Endothelial cell of umbilical vein (primary cell): ENCODE measurements around the gene ZDHHC14. TPM values are rescaled to one million over a fixed set of nuclear protein-coding genes. Genes with fewer than 3 reads are reported as not detected.

ENCODE experiments used
- BruUV-seq: library from RNA; stranded (reverse); fragments of 400-500 nt; replicated peaks from 2 replicates; lab custom pipeline; 2021; lab: Mats Ljungman, UMichigan
- CTCF ChIA-PET: fragments of 300-600, 350-600 bp; sonication (Branson Sonifier 250); formaldehyde crosslinking; loops from one replicate; lab custom pipeline; 2021; ENCODE audit warnings: antibody characterized with exemption, inconsistent platforms; lab: Charles Lee
- POLR2A ChIA-PET: fragments of 300-600, 350-600 bp; sonication (Branson Sonifier 250); formaldehyde crosslinking; loops from one replicate; lab custom pipeline; 2021; ENCODE audit warnings: antibody characterized with exemption, inconsistent platforms; lab: Charles Lee
- DNase-seq: peaks from one replicate; pipeline ENCODE4 v3.0.0-alpha.2; 2011; ENCODE audit warnings: low read depth, low spot score
- FAIRE-seq: peaks from 2 replicates; lab custom pipeline; 2011; peaks lifted over from hg19 to GRCh38; lab: Jason Lieb, UNC
- H2AFZ ChIP-seq: 2 replicates; pipeline ENCODE4 v1.6.0; 2012; ENCODE audit warnings: low read depth, low read length, control low read depth, inconsistent platforms
- H3K27ac ChIP-seq: 2 replicates; pipeline ENCODE4 v1.5.1; 2011; ENCODE audit warnings: low read depth, mild to moderate bottlenecking, control low read depth, low read length, moderate library complexity; ENCODE audit not compliant: insufficient read depth
- H3K27me3 ChIP-seq, 2 experiments: 2 replicates each; pipeline versions ENCODE4 v1.6.0 to v1.6.1; 2011; ENCODE audit warnings: low read length in 2 of 2, mixed read lengths in 1 of 2; ENCODE audit not compliant: control insufficient read depth in 2 of 2, insufficient read depth in 2 of 2
- H3K36me3 ChIP-seq, 2 experiments: 2 replicates in 1 of 2; 3 replicates in 1 of 2; pipeline ENCODE4 v1.5.1; 2011; ENCODE audit warnings: low read length in 2 of 2, mild to moderate bottlenecking in 1 of 2, moderate library complexity in 1 of 2; ENCODE audit not compliant: control insufficient read depth in 2 of 2, insufficient read depth in 2 of 2; ENCODE audit errors: extremely low read depth in 1 of 2
- H3K4me1 ChIP-seq: 3 replicates; pipeline ENCODE4 v1.5.1; 2011; ENCODE audit warnings: mild to moderate bottlenecking, low read length; ENCODE audit not compliant: control insufficient read depth, insufficient read depth; ENCODE audit errors: extremely low read depth
- H3K4me2 ChIP-seq: 2 replicates; pipeline ENCODE4 v1.6.1; 2011; ENCODE audit warnings: low read length, control low read depth, mixed read lengths; ENCODE audit not compliant: insufficient read depth
- H3K4me3 ChIP-seq, 3 experiments: fragments of 200-600 bp in 1 of 3; sonication (generic), shearing (Covaris generic) in 1 of 3; replicated peaks in 1 of 3; 2 replicates each; pipeline ENCODE4 v1.5.1; 2011 to 2016; ENCODE audit warnings: control low read depth in 3 of 3, low read length in 3 of 3, mild to moderate bottlenecking in 2 of 3, inconsistent platforms in 1 of 3, low read depth in 1 of 3, moderate library complexity in 1 of 3; ENCODE audit not compliant: insufficient read depth in 1 of 3
- H3K79me2 ChIP-seq: 2 replicates; pipeline ENCODE4 v1.6.0; 2012; ENCODE audit warnings: low read length, inconsistent platforms; ENCODE audit not compliant: control insufficient read depth, insufficient read depth
- H3K9ac ChIP-seq: replicated peaks from 2 replicates; pipeline ENCODE3; 2011; ENCODE audit warnings: low read length, control low read depth; ENCODE audit not compliant: insufficient read depth; ENCODE audit errors: extremely low read depth
- H3K9me1 ChIP-seq: replicated peaks from 3 replicates; pipeline ENCODE4 v1.6.0; 2011; ENCODE audit warnings: mild to moderate bottlenecking, low read length; ENCODE audit not compliant: control insufficient read depth, insufficient read depth; ENCODE audit errors: extremely low read depth
- H3K9me3 ChIP-seq: replicated peaks from 2 replicates; pipeline ENCODE4 v1.5.1; 2012; ENCODE audit warnings: low read length, inconsistent platforms; ENCODE audit not compliant: control insufficient read depth, insufficient read depth
- H4K20me1 ChIP-seq: replicated peaks from 2 replicates; pipeline ENCODE3; 2011; ENCODE audit warnings: mild to moderate bottlenecking, low read length; ENCODE audit not compliant: control insufficient read depth, insufficient read depth; ENCODE audit errors: extremely low read depth
- EZH2 ChIP-seq: IDR thresholded peaks from 2 replicates; pipeline ENCODE4 v1.6.1; 2012; ENCODE audit warnings: borderline replicate concordance, low read depth, mild to moderate bottlenecking, moderate library complexity, low read length, inconsistent platforms; ENCODE audit not compliant: severe bottlenecking
- FOS ChIP-seq: IDR thresholded peaks from 2 replicates; pipeline ENCODE4 v1.6.1; 2011; ENCODE audit warnings: mild to moderate bottlenecking, low read length, moderate library complexity, borderline replicate concordance; ENCODE audit not compliant: insufficient read depth
- GATA2 ChIP-seq: IDR thresholded peaks from 2 replicates; pipeline ENCODE4 v1.7.0; 2011; ENCODE audit warnings: low read depth, mild to moderate bottlenecking, moderate library complexity, mixed read lengths, low read length; ENCODE audit not compliant: insufficient read length, insufficient read depth
- JUN ChIP-seq: IDR thresholded peaks from 2 replicates; pipeline ENCODE4 v1.6.1; 2011; ENCODE audit warnings: borderline replicate concordance, low read depth; ENCODE audit not compliant: insufficient read length, insufficient read depth
- MAX ChIP-seq: IDR thresholded peaks from 2 replicates; pipeline ENCODE4 v1.6.1; 2011; ENCODE audit not compliant: insufficient read depth, insufficient read length
- MYC ChIP-seq: IDR thresholded peaks from one replicate; pipeline ENCODE4 v1.6.1; 2011; ENCODE audit warnings: mild to moderate bottlenecking, low read depth, low read length
- POLR2A ChIP-seq: IDR thresholded peaks from 2 replicates; pipeline ENCODE4 v1.6.1; 2012; ENCODE audit warnings: low read depth, mild to moderate bottlenecking, control low read depth, low read length
- POLR2AphosphoS5 ChIP-seq: IDR thresholded peaks from 2 replicates; pipeline ENCODE4 v1.6.1; 2012; ENCODE audit warnings: low read depth, mild to moderate bottlenecking, control low read depth, low read length, moderate library complexity; ENCODE audit not compliant: insufficient read depth
- dilution Hi-C: fragments of 300-500 bp; cut with MboI; formaldehyde crosslinking; loops from one replicate; pipeline ENCODE4 v1.15.0; 2019; ENCODE audit warnings: low sequenced_read_pairs; ENCODE audit not compliant: extremely low pct_ligation_motif_present
- intact Hi-C: fragments of 100-400 bp; cut with micrococcal nuclease; formaldehyde crosslinking; loops from one replicate; pipeline ENCODE4 v1.10.0; 2022
- polyA plus RNA-seq, 4 experiments: library from polyadenylated mRNA; depleted of rRNA in 3 of 4; stranded (reverse) in 3 of 4; unstranded in 1 of 4; fragments of >200 nt; gene quantifications; 2 replicates each; pipeline versions ENCODE4 v1.2.1 to v1.2.3, GENCODE V29; 2011 to 2012; ENCODE audit warnings: missing spikeins in 1 of 4
- total RNA-seq: library from RNA; stranded (reverse); gene quantifications from 2 replicates; pipeline ENCODE4 v1.2.3, GENCODE V29; 2021
- TF ChIP-seq, protein P1 (sequence below), 2 donors: IDR thresholded peaks; 1 replicate in 1 of 2; 2 replicates in 1 of 2; pipeline ENCODE4 v1.5.1; 2011; ENCODE audit warnings: low read length in 2 of 2, mild to moderate bottlenecking in 2 of 2, moderate library complexity in 2 of 2, control low read depth in 1 of 2, inconsistent platforms in 1 of 2, low read depth in 1 of 2; ENCODE audit not compliant: insufficient read depth in 1 of 2; ENCODE audit errors: extremely low read depth in 1 of 2

ZDHHC14 gene
- total and polyA plus RNA-seq, 2 donors (not counting 3 experiments of a cell fraction or from before 2014, with no cell fraction given), result 23.0 to 25.6 TPM

DNA sequence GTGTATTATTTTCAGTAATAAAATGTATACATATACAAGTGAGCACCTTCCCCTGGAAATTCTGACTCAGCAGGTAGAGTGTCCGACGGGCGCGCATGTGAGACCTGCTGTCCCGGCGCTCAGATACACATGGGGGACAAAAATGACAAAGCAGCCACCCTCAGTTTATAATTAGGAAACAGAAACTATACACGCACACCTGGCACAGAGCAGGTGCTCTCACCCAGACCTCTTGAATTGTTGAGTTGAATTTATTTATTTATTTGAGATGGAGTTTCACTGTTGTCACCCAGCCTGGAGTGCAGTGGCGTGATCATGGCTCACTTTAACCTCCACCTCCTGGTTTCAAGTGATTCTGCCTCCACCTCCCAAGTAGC is 180.4 kb downstream of the ZDHHC14 start:
- no peak for DNase-seq
- Histone ChIP-seq H3K4me3 (no peak overlapping the region), H3K4me1 (no peaks in the 10 kb centered on the region), H3K27me3 (no peaks in the 10 kb centered on the region), H3K4me2 (no peak overlapping the region), H3K9ac (no peak overlapping the region), H3K9me3 (no peaks in the 10 kb centered on the region), H3K9me1 (no peaks in the 10 kb centered on the region), H3K36me3 (no peaks in the 10 kb centered on the region), H4K20me1 (no peaks in the 10 kb centered on the region), H2AFZ (no peak overlapping the region), H3K27ac (no peak overlapping the region), H3K79me2 (no peaks in the 10 kb centered on the region)
- FAIRE-seq, result no peak
- dilution Hi-C loops (no loop called here), intact Hi-C loops (no loop called here)
- TF ChIP-seq FOS (no peak), GATA2 (no peak), EZH2 (no peak), POLR2AphosphoS5 (no peak), POLR2A (no peak), MYC (no peak), MAX (no peak), JUN (no peak)
- TF ChIP-seq, protein P1, sequence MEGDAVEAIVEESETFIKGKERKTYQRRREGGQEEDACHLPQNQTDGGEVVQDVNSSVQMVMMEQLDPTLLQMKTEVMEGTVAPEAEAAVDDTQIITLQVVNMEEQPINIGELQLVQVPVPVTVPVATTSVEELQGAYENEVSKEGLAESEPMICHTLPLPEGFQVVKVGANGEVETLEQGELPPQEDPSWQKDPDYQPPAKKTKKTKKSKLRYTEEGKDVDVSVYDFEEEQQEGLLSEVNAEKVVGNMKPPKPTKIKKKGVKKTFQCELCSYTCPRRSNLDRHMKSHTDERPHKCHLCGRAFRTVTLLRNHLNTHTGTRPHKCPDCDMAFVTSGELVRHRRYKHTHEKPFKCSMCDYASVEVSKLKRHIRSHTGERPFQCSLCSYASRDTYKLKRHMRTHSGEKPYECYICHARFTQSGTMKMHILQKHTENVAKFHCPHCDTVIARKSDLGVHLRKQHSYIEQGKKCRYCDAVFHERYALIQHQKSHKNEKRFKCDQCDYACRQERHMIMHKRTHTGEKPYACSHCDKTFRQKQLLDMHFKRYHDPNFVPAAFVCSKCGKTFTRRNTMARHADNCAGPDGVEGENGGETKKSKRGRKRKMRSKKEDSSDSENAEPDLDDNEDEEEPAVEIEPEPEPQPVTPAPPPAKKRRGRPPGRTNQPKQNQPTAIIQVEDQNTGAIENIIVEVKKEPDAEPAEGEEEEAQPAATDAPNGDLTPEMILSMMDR (IDR thresholded peaks at IDR 0.05; ENCODE audit: extremely low read depth in 1 of 2, insufficient read depth in 1 of 2, low read depth in 1 of 2, low read length in 2 of 2), result no peak
- CTCF ChIA-PET, result no interaction called here
- POLR2A ChIA-PET, result no interaction called here
- no TSS peak for BruUV-seq
